Measurements from ENCODE around the gene TMEM184B.

Gene TMEM184B

GRCh38 chr22:38305471-38306448, 33.0 kb upstream of the TMEM184B start:
- DNase-seq: no peak

DNA sequence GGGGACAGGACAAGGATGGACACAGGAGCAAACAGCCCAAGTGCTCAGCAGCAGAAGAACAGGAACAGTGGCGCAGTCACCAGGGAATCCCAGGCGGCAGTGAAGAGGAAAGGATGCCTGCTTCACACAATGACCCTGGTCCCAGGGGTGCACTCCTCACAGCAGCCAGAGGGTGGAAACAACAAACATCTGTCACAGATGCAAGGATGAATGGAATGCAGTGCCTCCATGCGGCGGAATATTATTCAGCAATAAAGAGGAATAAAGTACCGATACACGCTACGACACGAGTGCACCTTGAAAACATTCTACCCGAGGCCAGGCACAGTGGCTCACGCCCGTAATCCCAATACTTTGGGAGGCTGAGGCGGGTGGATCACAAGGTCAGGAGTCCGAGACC, 31.7 kb upstream of the TMEM184B start:
- no peak for DNase-seq

DNA sequence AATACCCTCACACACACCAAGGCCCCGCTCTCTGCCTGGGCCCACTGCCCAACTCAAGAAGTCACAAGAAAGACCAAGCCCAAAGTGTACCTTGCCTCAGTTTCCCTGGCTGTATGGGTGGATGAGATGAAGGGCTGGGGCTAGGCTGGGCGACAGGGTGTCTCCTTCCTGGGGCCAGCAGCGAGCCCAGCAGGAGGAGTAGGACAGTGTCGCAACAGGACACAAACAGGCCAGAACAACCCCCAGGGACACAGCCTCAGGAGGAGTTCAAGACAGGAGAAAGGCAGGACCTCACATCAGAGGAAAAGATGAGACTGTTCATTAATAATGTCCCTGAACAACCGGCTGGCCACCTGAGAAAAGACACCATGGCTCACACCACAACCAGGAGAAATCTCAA, 31.2 kb upstream of the TMEM184B start:
- no peak for DNase-seq

GRCh38 chr22:38302906-38303305, 30.1 kb upstream of the TMEM184B start:
- DNase-seq: no peak

GRCh38 chr22:38300946-38301345, 28.1 kb upstream of the TMEM184B start:
- DNase-seq: no peak

GRCh38 chr22:38300197-38300945, 27.6 kb upstream of the TMEM184B start:
- DNase-seq: no peak

DNA sequence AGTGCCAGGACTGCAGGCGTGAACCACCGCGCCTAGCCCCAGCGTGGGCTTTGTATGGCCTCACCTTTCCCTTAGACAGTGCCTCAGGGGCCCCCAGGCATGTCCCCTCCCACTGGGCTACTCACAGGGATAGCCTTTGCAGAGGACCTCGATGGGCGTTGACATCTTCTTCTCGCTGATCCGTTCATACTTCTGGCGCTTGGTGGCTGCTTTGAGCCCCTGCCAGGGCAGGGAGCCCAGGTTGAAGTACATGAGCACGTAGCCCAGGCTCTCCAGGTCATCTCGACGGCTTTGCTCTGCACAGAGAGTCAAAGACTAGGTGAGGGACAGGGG, 26.9 kb upstream of the TMEM184B start:
- no peak for DNase-seq

- peak; percentile 41 to 44 for DNase-seq
Measured at GRCh38 chr22:38298312-38299005, 25.6 kb upstream of the TMEM184B start.

- DNase-seq: no peak
Measured at GRCh38 chr22:38296372-38296771, 23.6 kb upstream of the TMEM184B start.

GRCh38 chr22:38295863-38296262, 23.1 kb upstream of the TMEM184B start:
- no peak for DNase-seq

DNA sequence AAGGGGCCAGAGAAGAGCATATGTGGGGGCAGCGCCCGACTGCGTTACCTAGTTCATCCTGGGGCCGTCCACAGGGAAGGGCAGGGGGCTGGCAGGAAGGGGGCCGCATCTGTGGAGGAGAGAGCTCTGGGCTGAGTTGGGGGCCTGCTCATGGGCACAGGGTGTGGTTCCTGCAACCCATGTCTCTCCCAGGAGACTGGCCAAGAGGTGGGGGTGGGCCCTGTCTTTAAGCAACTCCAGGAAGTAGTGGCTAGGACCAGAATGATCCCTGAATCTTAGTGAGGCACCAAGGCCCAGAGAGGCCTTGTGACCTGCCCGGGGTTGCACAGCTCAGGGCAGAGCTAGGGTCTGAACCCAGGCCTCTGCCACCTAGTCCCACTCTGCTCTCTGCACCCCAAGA, 22.5 kb upstream of the TMEM184B start:
- DNase-seq: no peak

DNA sequence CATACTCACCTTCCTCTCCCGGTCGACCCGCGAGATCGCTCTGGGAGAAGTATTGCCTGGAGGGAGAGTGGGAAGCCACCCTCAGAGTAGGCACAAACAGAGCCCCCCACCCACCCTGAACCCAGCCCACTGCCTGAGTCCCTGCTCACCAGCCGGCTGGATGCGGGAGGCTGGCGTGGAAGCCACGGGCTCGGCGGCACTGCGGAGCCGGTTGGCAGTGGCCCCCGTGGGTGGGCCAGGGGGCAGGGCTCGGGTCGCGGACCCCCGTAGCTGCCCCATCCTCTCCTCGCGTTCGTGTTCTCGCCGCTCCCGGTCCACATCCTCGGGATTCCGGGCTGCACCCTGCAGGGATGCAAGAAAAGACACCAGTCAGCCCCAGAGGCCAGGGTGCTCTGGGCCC, 21.4 kb upstream of the TMEM184B start:
- no peak for DNase-seq

GRCh38 chr22:38292694-38293093, 19.9 kb upstream of the TMEM184B start:
- no peak for DNase-seq

DNA sequence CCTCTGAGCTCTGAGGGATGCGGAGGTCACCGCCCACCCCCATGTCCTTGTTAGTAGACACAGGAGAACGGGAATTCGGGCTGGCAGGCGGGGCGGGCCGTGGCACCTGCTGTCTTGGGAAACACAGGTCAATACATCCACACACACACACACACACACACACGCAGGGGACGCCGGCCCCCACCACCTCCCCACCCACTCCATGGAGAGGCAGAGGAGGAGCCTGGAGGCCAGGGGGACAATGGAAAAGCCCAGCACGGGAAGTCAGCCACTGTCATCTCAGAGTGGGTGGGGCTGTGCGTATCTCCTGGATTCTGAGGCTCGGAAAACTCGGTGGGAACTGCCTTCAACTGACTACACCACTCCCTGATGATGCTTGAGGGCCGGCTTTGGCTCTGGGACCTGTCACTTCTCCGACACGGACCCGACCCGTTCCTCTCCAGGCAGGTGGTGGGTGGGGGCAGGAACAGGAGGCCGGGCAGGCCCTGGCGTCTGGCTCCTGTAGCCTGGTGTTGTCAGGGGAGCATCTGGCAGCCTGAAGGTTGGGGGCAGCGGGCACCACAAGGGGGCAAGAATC, 18.5 kb upstream of the TMEM184B start:
- DNase-seq: no peak

DNA sequence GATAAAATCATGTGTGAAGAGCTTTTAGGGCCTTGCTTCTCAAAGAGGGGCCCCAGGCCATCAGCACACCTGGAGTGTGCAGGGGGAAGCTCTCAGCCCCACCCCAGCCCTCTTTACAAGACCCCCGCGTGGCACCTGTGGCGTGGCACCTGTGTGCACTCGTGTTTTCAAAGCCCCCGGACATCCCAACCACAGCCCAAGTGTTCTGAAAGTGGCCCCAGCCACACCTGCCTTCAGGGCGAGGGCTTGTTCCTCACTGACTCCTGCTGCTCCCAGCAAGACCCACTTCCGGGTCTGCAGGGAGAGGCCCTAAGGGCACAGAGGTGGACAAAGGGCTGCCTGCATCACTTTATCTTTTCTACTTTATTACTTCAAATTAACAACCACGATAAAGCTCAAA, 17.5 kb upstream of the TMEM184B start:
- no peak for DNase-seq

- no peak for DNase-seq
Measured at GRCh38 chr22:38289583-38290082, 16.8 kb upstream of the TMEM184B start.

DNA sequence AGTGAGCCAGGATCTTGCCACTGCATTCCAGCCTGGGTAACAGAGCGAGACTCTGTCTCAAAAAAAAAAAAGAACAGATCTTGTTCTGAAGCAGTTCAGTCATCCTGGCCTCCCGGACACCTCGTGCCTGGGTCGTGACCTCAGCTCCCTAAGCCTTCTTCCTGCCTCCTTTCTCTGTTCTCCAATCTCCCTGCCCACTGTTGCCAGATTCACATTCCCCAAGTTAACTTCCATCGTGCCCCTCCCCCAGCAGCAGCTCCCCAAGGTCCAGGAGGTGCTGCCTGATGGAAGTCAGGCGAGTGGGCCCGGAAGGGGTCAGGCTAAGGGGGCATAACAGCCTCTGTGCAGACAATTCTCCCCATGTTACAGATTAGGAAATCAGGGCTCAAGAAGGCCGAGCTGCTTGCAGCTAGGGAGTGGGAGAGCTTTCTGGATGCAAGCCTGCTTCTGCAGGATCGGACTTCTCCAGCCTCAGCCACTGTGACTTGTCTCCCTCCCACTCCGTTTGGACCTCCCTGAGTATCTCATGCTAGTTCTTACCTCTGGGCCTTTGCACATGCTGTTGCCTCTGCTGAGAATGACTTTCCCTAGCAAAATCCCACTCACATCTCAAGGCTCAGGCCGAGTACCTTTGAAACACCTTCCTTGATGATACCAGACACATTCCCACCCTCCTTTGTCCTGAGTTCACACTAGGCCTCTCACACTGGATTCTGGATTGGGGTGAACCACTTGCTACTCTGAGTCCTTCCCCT, 14.3 kb upstream of the TMEM184B start:
- no peak for DNase-seq

DNA sequence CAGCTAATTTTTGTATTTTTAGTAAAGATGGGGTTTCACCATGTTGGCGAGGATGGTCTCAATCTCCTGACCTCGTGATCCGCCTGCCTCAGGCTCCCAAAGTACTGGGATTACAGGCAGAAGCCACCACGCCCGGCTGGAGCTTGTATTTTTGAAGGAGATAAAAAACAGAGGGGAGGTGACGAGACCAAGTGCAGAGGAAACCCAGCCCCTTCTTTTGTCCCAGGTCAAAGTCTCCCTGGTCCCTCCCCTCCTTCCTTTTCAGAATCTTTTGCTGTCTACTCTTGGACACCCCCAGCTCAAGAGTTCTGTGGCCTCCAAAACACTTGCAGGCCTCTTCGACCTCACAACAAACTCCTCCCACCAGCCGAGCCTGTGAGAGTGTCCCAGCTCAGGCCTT, 12.2 kb upstream of the TMEM184B start:
- DNase-seq: no peak

- no peak for DNase-seq
Measured at GRCh38 chr22:38284042-38284402, 11.2 kb upstream of the TMEM184B start.

DNA sequence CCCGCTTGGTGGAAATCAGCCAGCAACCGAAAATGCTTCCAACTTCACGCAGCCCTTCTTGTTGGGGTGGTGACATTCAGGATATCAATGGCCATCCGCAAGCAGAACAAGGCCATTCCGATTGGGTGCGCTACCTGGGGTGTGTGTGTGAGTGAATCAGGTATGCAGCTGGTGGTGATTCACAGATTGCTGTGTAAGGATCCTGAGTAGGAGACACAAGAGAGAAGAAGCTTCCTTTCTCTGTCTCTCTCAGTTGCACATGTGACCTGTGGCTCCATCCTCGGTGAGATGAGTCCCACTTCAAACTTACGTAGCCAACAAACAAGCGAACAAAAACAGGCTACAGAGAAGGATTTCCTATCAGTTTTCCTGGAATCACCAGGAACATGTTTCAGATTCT, 9.6 kb upstream of the TMEM184B start:
- no peak for DNase-seq

DNA sequence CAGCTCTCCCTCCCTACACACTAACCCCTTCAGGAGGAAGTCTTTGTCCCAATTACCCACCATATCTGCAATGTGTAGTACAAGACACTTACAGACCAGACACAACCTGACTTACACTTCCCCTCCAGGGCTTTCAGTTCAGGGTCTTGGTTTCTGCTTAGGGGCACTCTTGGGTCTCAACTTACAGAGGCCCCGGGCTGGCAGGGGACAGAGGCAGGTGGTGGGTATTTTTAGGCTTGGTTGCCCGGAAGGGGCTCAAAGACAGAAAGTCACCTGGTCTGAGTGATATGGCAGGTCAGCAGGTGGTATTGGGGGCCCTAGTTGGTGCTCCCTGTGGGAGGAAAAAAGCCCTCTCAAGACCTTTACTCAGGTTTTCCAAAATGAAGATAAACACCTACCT, 3.4 kb upstream of the TMEM184B start:
- no peak for DNase-seq

- DNase-seq: no peak
Measured at GRCh38 chr22:38273135-38273826, 471 bp upstream of the TMEM184B start.

All from stimulated activated CD4-positive, alpha-beta T cell treated with anti-CD3 and anti-CD28 coated beads, Interleukin-2, amount 100 ng/mL, for 48 hours (primary cell).